GM12872 (cell line): Measurements from ENCODE around the gene STYXL1.

Experiments used
- TF ChIP-seq, protein P1 (sequence below): IDR thresholded peaks from 3 replicates; pipeline ENCODE4 v1.5.1; 2011; ENCODE audit warnings: low read depth, mild to moderate bottlenecking, low read length, moderate library complexity; ENCODE audit not compliant: insufficient read depth

Gene STYXL1

DNA sequence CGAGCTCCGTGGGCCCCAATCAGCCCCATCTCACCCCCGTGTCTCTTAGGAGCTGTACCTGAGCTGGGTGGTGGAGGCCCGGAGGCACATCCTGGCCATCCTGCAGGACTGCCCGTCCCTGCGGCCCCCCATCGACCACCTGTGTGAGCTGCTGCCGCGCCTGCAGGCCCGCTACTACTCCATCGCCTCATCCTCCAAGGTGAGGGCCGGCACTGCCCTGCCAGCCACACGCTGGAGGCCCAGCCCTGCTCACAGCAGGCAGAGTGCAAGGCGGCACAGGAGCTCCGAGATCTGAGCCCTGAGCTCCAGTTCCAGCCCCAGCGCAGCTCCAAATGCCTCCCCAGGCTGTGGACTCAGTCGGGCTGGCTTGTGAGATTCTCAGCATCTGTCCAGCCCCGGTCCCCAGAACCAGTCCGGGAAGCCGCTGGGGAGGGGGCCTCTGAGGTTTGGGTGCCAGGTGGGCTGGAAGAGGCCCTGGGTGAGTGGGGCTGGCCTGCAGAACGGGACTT lies 62.7 kb downstream of the STYXL1 start:
- TF ChIP-seq, protein P1, sequence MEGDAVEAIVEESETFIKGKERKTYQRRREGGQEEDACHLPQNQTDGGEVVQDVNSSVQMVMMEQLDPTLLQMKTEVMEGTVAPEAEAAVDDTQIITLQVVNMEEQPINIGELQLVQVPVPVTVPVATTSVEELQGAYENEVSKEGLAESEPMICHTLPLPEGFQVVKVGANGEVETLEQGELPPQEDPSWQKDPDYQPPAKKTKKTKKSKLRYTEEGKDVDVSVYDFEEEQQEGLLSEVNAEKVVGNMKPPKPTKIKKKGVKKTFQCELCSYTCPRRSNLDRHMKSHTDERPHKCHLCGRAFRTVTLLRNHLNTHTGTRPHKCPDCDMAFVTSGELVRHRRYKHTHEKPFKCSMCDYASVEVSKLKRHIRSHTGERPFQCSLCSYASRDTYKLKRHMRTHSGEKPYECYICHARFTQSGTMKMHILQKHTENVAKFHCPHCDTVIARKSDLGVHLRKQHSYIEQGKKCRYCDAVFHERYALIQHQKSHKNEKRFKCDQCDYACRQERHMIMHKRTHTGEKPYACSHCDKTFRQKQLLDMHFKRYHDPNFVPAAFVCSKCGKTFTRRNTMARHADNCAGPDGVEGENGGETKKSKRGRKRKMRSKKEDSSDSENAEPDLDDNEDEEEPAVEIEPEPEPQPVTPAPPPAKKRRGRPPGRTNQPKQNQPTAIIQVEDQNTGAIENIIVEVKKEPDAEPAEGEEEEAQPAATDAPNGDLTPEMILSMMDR: no peak

DNA sequence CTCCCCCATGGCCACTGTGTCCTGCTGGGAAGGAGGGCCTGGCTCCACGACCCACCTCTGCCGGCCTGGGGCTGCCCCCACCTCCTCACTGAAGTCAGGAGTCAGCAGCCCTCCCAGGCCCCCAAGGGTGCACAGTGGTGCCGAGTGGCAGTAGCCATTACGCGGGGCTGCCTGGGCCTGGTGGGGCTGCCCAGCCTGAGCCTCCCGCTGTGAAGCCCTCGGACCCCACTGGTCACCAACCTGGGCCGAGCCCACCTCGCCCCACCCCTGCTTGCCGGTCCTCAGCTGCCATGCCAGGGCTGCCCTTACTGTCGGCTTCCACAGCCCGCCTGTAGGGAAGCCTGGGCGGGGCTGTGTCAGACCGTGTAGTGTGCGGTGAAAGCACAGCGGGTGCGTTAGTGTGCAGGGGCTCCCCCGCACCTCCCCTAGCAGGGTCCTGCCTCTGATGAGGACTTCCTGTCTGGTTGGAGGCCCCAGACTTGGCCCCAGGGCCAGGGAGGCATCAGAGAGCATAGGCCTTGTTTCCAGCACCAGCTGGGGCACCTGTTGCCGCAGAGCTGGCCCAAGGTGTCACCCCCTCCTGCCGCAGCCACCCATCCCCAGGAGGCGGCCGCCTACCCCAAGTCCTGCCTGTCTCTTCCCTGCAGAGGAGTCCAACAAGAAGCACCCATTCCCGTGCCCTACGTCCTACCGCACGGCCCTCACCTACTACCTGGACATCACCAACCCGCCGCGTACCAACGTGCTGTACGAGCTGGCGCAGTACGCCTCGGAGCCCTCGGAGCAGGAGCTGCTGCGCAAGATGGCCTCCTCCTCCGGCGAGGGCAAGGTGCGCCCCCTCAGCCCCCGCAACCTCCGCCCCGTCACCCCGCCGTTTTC lies 63.4 kb downstream of the STYXL1 start:
- TF ChIP-seq, protein P1: no peak

DNA sequence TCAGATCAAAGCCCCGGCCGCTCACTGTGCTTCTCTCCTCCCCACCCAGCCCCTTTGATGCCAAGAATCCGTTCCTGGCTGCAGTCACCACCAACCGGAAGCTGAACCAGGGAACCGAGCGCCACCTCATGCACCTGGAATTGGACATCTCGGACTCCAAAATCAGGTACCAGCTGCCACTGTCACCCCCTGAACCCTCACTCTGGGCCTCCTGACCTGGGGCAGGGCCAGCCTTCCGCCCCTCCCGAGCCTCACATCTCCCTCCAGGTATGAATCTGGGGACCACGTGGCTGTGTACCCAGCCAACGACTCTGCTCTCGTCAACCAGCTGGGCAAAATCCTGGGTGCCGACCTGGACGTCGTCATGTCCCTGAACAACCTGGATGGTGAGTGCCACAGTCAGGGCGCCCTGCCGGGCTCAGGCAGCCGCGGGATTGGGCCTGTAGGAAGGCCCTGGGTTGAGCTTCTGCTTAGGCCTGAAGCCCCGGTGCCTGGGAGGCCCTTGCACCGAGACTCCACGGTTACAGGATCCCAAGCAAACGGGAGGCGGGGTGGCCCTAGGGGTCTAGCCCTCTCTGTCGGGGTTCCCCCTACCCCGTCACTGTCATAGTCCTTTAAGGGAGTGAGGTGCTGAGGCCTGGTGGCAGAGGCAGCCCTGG lies 64.2 kb downstream of the STYXL1 start:
- TF ChIP-seq, protein P1: no peak

DNA sequence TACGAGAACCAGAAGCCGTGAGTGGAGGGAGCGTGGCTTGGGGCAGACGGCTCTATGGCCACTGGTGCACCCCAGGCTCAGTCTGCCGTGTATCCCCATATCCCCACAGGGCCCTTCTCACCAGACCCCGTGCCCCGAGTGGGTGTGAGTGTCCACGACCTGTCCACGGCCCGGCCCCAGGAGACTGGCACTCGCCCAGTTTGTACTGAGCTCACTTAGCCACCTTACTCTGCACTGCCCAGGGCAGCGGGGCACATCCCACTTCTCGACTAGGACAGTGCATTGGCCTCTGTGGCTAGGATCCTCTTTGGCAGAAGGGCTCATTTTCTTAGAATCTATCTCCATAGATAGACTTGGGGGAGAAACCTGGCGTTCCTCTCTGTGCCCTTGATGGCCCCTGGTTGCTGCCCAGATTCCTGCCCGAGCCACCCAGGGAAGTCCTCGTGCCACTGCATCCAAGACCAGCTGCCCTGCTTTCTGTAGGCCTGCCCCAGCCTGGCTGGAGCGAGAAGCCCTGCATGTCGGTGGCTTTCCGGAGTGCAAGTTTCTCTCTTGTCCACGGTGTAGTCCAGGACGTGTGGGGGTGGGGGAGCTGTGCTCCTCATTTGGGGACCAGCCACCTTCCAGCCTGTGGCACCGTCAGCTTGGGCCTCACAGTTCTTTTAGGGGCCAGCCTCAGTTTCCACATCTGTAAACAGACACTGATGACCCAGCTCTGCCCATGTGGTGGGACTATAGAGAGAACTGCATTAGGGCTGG lies 65.3 kb downstream of the STYXL1 start:
- TF ChIP-seq, protein P1: no peak

DNA sequence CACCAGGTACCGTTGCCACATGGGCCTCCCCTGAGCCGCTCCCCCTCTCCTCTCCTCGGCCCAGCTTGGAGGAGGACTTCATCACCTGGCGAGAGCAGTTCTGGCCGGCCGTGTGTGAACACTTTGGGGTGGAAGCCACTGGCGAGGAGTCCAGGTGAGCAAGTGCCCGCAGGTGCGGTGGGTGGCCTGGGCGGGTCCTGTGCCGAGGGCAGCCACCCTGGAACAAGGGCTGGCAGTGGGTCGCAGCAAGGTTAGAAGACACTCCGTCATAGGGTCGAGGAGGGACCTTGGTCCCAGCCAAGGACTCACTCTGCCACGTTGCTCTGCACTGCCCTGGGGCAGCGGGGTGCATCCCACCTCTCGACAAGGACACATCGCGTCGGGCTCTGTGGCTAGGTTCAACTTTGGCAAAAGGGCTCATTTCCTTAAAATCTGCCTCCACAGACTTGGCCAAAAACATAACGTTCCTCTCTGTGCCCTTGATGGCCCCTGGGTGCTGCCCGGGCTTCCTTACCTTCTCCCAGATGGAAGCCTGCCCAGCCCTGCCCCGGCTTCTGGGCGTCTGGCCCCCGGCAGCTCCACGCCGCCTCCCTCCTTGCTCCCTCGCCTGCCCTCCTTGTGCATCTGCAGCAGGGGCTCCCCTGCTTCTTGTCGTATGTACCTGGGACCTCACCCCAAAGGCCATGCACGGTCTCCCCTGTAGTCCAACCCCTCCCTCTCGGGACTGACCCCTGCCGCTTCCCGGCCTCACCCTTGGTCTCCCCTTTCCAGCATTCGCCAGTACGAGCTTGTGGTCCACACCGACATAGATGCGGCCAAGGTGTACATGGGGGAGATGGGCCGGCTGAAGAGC lies 66.1 kb downstream of the STYXL1 start:
- TF ChIP-seq, protein P1: no peak

DNA sequence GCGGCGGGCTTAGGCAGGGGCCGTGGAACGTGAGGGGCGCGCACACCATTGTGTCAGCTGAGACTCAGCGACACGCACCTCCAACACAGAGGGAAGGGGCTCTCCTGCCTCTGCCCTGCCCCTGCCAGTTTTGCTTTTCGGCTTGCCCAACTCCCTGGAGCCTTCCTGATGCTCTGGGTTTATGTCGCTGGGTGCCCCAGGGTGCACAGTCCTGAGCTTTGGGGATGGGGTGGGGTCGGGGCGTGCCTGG lies 66.7 kb downstream of the STYXL1 start:
- TF ChIP-seq, protein P1: no peak
